ENCODE results near the gene NEURL1B. TPM values are rescaled to one million over a fixed set of nuclear protein-coding genes. Genes with fewer than 3 reads are reported as not detected.

The NEURL1B gene
- total RNA-seq, 2 donors from 2014 or later = 9.9 to 12.2 TPM

- Histone ChIP-seq H3K9me3 (no peaks in the 10 kb centered on the region), H3K27ac (no peak overlapping the region), H3K27me3 (no peaks in the 10 kb centered on the region), H3K4me3 (no peak overlapping the region), H3K4me1 (peaks cover 24% of the 10 kb centered on the region), H3K36me3 (replicated peaks in 1 of 2; ENCODE audit: insufficient read depth in 1 of 2, low read depth in 2 of 2) (no peaks in the 10 kb centered on the region)
- intact Hi-C loops (cut with DNase I) = no loop called here
- ATAC-seq (no peak), DNase-seq (no peak)
- TF ChIP-seq CTCF (IDR thresholded peaks at IDR 0.05) (no peak), POLR2A (IDR thresholded peaks at IDR 0.05) (no peak)
- 83 to 88% methylated on average over 6 to 10 of the region's 10 CpGs for WGBS, 2 donors
Observed at GRCh38 chr5:172686111-172686510, 45.0 kb downstream of the NEURL1B start.

- DNase-seq = no peak
- TF ChIP-seq POLR2A (IDR thresholded peaks at IDR 0.05) (no peak), CTCF (IDR thresholded peaks at IDR 0.05) (no peak)
- Histone ChIP-seq H3K4me3 (no peak overlapping the region), H3K36me3 (replicated peaks in 1 of 2; ENCODE audit: insufficient read depth in 1 of 2, low read depth in 2 of 2) (no peaks in the 10 kb centered on the region), H3K9me3 (no peaks in the 10 kb centered on the region), H3K27ac (no peak overlapping the region), H3K4me1 (peaks cover 24% of the 10 kb centered on the region), H3K27me3 (no peaks in the 10 kb centered on the region)
- 93 to 97% methylated on average over 18 to 37 of the region's 37 CpGs for WGBS, 2 donors
- ATAC-seq = no peak
- intact Hi-C loops (cut with DNase I) = no loop called here
Observed at GRCh38 chr5:172686539-172687390, 45.7 kb downstream of the NEURL1B start.

- DNase-seq (no peak), ATAC-seq (no peak)
- Histone ChIP-seq H3K9me3 (no peaks in the 10 kb centered on the region), H3K4me1 (peaks cover 25% of the 10 kb centered on the region), H3K27me3 (no peaks in the 10 kb centered on the region), H3K4me3 (no peak overlapping the region), H3K36me3 (replicated peaks in 1 of 2; ENCODE audit: insufficient read depth in 1 of 2, low read depth in 2 of 2) (no peaks in the 10 kb centered on the region), H3K27ac (peak overlapping the region in 3 of 4 donors; percentile 46 to 72 (median 62))
- TF ChIP-seq POLR2A (IDR thresholded peaks at IDR 0.05) (no peak), CTCF (IDR thresholded peaks at IDR 0.05) (no peak)
- intact Hi-C loops (cut with DNase I) = no loop called here
- 48 to 56% methylated on average over 4 of the region's 4 CpGs for WGBS, 2 donors
Observed at GRCh38 chr5:172687940-172688339, 46.9 kb downstream of the NEURL1B start.

- intact Hi-C loops (cut with DNase I) = no loop called here
- peak; percentile 61 to 75 (median 70) for DNase-seq
- Histone ChIP-seq H3K9me3 (no peaks in the 10 kb centered on the region), H3K36me3 (replicated peaks in 1 of 2; ENCODE audit: insufficient read depth in 1 of 2, low read depth in 2 of 2) (no peaks in the 10 kb centered on the region), H3K27me3 (no peaks in the 10 kb centered on the region), H3K4me3 (no peak overlapping the region), H3K4me1 (peaks cover 30% of the 10 kb centered on the region), H3K27ac (peak overlapping the region; percentile 37 to 72 (median 54))
- peak; percentile 70 for ATAC-seq
- TF ChIP-seq CTCF (IDR thresholded peaks at IDR 0.05) = no peak
- TF ChIP-seq POLR2A (IDR thresholded peaks at IDR 0.05) = no peak
- WGBS, 2 donors = 21 to 26% methylated on average over 10 to 11 of the region's 11 CpGs
Observed at GRCh38 chr5:172688349-172689217, 47.5 kb downstream of the NEURL1B start.

Measured in body of pancreas (tissue), 4 donors.